Measurements from ENCODE around the gene RIMOC1.

RIMOC1 gene

GRCh38 chr5:41883243-41883642 is 20.9 kb upstream of the RIMOC1 start:
- Histone ChIP-seq H4K12ac (ENCODE audit: low read depth, low read length) (no peak overlapping the region), H3K4me3 (ENCODE audit: low read depth, low read length) (no peak overlapping the region), H2AFZ (ENCODE audit: insufficient read depth, low read length, poor library complexity) (no peak overlapping the region), H2BK12ac (ENCODE audit: low read length) (no peak overlapping the region), H3K9ac (ENCODE audit: low read length) (no peak overlapping the region), H4K91ac (ENCODE audit: low read depth, low read length) (no peak overlapping the region), H2AK5ac (ENCODE audit: low read length) (no peak overlapping the region), H3K79me1 (ENCODE audit: low read length) (no peaks in the 10 kb centered on the region), H3K27me3 (ENCODE audit: insufficient read depth, low read length) (no peaks in the 10 kb centered on the region), H3K4me2 (ENCODE audit: low read length) (no peak overlapping the region), H3K18ac (ENCODE audit: low read length) (no peak overlapping the region), H3K4me1 (ENCODE audit: control insufficient read depth in 1 of 2, insufficient read depth in 2 of 2, low read length in 2 of 2) (no peaks in the 10 kb centered on the region), H3K4ac (ENCODE audit: low read depth, low read length) (no peak overlapping the region), H2BK5ac (ENCODE audit: low read depth, low read length, poor library complexity) (no peak overlapping the region), H3K36me3 (ENCODE audit: control insufficient read depth in 1 of 2, insufficient read depth in 2 of 2, low read length in 2 of 2) (no peaks in the 10 kb centered on the region), H3K23ac (ENCODE audit: low read length) (no peak overlapping the region), H3K9me3 (ENCODE audit: insufficient read depth, low read depth, low read length) (no peaks in the 10 kb centered on the region), H3K14ac (ENCODE audit: low read length) (no peak overlapping the region), H4K8ac (ENCODE audit: low read depth, low read length) (no peak overlapping the region), H2BK120ac (ENCODE audit: insufficient read depth, low read length, poor library complexity) (no peak overlapping the region), H3K79me2 (ENCODE audit: control insufficient read depth, insufficient read depth, low read length, poor library complexity) (no peaks in the 10 kb centered on the region), H3K27ac (ENCODE audit: low read depth, low read length) (no peak overlapping the region)
- no CpG with 5 or more reads among the region's 3 CpGs for WGBS (ENCODE audit: extremely low coverage, insufficient coverage, insufficient read length)
- no peak for DNase-seq

GRCh38 chr5:41883936-41884335 is 20.2 kb upstream of the RIMOC1 start:
- Histone ChIP-seq H3K4me2 (ENCODE audit: low read length) (no peak overlapping the region), H3K4me1 (ENCODE audit: control insufficient read depth in 1 of 2, insufficient read depth in 2 of 2, low read length in 2 of 2) (no peaks in the 10 kb centered on the region), H3K4me3 (ENCODE audit: low read depth, low read length) (no peak overlapping the region), H4K12ac (ENCODE audit: low read depth, low read length) (no peak overlapping the region), H2AK5ac (ENCODE audit: low read length) (no peak overlapping the region), H3K9me3 (ENCODE audit: insufficient read depth, low read depth, low read length) (no peaks in the 10 kb centered on the region), H4K91ac (ENCODE audit: low read depth, low read length) (no peak overlapping the region), H2BK120ac (ENCODE audit: insufficient read depth, low read length, poor library complexity) (no peak overlapping the region), H3K36me3 (ENCODE audit: control insufficient read depth in 1 of 2, insufficient read depth in 2 of 2, low read length in 2 of 2) (no peaks in the 10 kb centered on the region), H3K14ac (ENCODE audit: low read length) (no peak overlapping the region), H3K9ac (ENCODE audit: low read length) (no peak overlapping the region), H2BK12ac (ENCODE audit: low read length) (no peak overlapping the region), H3K27ac (ENCODE audit: low read depth, low read length) (no peak overlapping the region), H3K27me3 (ENCODE audit: insufficient read depth, low read length) (no peaks in the 10 kb centered on the region), H2BK5ac (ENCODE audit: low read depth, low read length, poor library complexity) (no peak overlapping the region), H3K79me2 (ENCODE audit: control insufficient read depth, insufficient read depth, low read length, poor library complexity) (no peaks in the 10 kb centered on the region), H4K8ac (ENCODE audit: low read depth, low read length) (no peak overlapping the region), H3K79me1 (ENCODE audit: low read length) (no peaks in the 10 kb centered on the region), H3K23ac (ENCODE audit: low read length) (no peak overlapping the region), H3K4ac (ENCODE audit: low read depth, low read length) (no peak overlapping the region), H3K18ac (ENCODE audit: low read length) (no peak overlapping the region), H2AFZ (ENCODE audit: insufficient read depth, low read length, poor library complexity) (no peak overlapping the region)
- WGBS (ENCODE audit: extremely low coverage, insufficient coverage, insufficient read length): no CpG with 5 or more reads among the region's 2 CpGs
- DNase-seq: no peak

- no peak overlapping the region for H3K14ac ChIP-seq (ENCODE audit: low read length)
- no peaks in the 10 kb centered on the region for H3K27me3 ChIP-seq (ENCODE audit: insufficient read depth, low read length)
- DNase-seq: no peak
- no peak overlapping the region for H2BK12ac ChIP-seq (ENCODE audit: low read length)
- no peak overlapping the region for H3K4ac ChIP-seq (ENCODE audit: low read depth, low read length)
- no peak overlapping the region for H3K23ac ChIP-seq (ENCODE audit: low read length)
- H3K4me1 ChIP-seq (ENCODE audit: control insufficient read depth in 1 of 2, insufficient read depth in 2 of 2, low read length in 2 of 2): no peaks in the 10 kb centered on the region
- no peak overlapping the region for H4K12ac ChIP-seq (ENCODE audit: low read depth, low read length)
- H3K27ac ChIP-seq (ENCODE audit: low read depth, low read length): no peak overlapping the region
- no peak overlapping the region for H3K18ac ChIP-seq (ENCODE audit: low read length)
- no peak overlapping the region for H2BK120ac ChIP-seq (ENCODE audit: insufficient read depth, low read length, poor library complexity)
- H2AFZ ChIP-seq (ENCODE audit: insufficient read depth, low read length, poor library complexity): no peak overlapping the region
- no peaks in the 10 kb centered on the region for H3K9me3 ChIP-seq (ENCODE audit: insufficient read depth, low read depth, low read length)
- H3K9ac ChIP-seq (ENCODE audit: low read length): no peak overlapping the region
- no peak overlapping the region for H3K4me3 ChIP-seq (ENCODE audit: low read depth, low read length)
- H3K79me1 ChIP-seq (ENCODE audit: low read length): no peaks in the 10 kb centered on the region
- H4K8ac ChIP-seq (ENCODE audit: low read depth, low read length): no peak overlapping the region
- no peak overlapping the region for H3K4me2 ChIP-seq (ENCODE audit: low read length)
- no peak overlapping the region for H2BK5ac ChIP-seq (ENCODE audit: low read depth, low read length, poor library complexity)
- H4K91ac ChIP-seq (ENCODE audit: low read depth, low read length): no peak overlapping the region
- H3K79me2 ChIP-seq (ENCODE audit: control insufficient read depth, insufficient read depth, low read length, poor library complexity): no peaks in the 10 kb centered on the region
- H2AK5ac ChIP-seq (ENCODE audit: low read length): no peak overlapping the region
- H3K36me3 ChIP-seq (ENCODE audit: control insufficient read depth in 1 of 2, insufficient read depth in 2 of 2, low read length in 2 of 2): no peaks in the 10 kb centered on the region
Observed at GRCh38 chr5:41885286-41885685, 18.9 kb upstream of the RIMOC1 start.

- Histone ChIP-seq H3K4me2 (ENCODE audit: low read length) (no peak overlapping the region), H3K27ac (ENCODE audit: low read depth, low read length) (no peak overlapping the region), H3K4me1 (ENCODE audit: control insufficient read depth in 1 of 2, insufficient read depth in 2 of 2, low read length in 2 of 2) (no peaks in the 10 kb centered on the region), H4K91ac (ENCODE audit: low read depth, low read length) (no peak overlapping the region), H3K18ac (ENCODE audit: low read length) (no peak overlapping the region), H3K9ac (ENCODE audit: low read length) (no peak overlapping the region), H3K79me1 (ENCODE audit: low read length) (no peaks in the 10 kb centered on the region), H3K27me3 (ENCODE audit: insufficient read depth, low read length) (no peaks in the 10 kb centered on the region), H3K4me3 (ENCODE audit: low read depth, low read length) (no peak overlapping the region), H2BK12ac (ENCODE audit: low read length) (no peak overlapping the region), H2AK5ac (ENCODE audit: low read length) (no peak overlapping the region), H2BK5ac (ENCODE audit: low read depth, low read length, poor library complexity) (no peak overlapping the region), H2BK120ac (ENCODE audit: insufficient read depth, low read length, poor library complexity) (no peak overlapping the region), H2AFZ (ENCODE audit: insufficient read depth, low read length, poor library complexity) (no peak overlapping the region), H3K14ac (ENCODE audit: low read length) (no peak overlapping the region), H3K36me3 (ENCODE audit: control insufficient read depth in 1 of 2, insufficient read depth in 2 of 2, low read length in 2 of 2) (no peaks in the 10 kb centered on the region), H3K9me3 (ENCODE audit: insufficient read depth, low read depth, low read length) (no peaks in the 10 kb centered on the region), H4K12ac (ENCODE audit: low read depth, low read length) (no peak overlapping the region), H3K23ac (ENCODE audit: low read length) (no peak overlapping the region), H3K79me2 (ENCODE audit: control insufficient read depth, insufficient read depth, low read length, poor library complexity) (no peaks in the 10 kb centered on the region), H3K4ac (ENCODE audit: low read depth, low read length) (no peak overlapping the region), H4K8ac (ENCODE audit: low read depth, low read length) (no peak overlapping the region)
- no CpG with 5 or more reads among the region's 2 CpGs for WGBS (ENCODE audit: extremely low coverage, insufficient coverage, insufficient read length)
- no peak for DNase-seq
Observed at GRCh38 chr5:41891066-41891707, 13.0 kb upstream of the RIMOC1 start.
